ENCODE data around the gene KDR.
A peak's percentile ranks its signal among the peaks of the same experiment; 100 is the strongest.

KDR gene

DNA sequence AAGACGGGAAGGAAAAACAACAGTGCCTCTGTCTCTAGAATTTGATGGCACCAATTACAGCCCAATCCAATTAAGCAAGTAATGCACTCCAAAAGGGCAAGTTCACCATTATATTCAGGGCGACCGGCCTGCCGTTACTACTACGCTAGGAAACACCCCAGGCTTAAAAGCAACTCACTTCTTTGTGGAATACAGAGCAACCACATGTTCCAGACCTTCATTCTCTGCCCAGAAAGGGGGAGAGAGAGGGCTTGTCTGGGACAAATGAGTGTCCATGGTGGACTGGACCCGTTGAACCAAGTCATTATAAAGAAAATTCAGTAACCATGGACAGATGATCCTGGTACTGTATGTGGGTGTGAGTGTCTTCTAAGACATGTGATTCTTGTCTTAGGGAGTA is 1.6 kb downstream of the KDR start:
- DNase-seq (ENCODE audit: low spot score) = no peak

DNA sequence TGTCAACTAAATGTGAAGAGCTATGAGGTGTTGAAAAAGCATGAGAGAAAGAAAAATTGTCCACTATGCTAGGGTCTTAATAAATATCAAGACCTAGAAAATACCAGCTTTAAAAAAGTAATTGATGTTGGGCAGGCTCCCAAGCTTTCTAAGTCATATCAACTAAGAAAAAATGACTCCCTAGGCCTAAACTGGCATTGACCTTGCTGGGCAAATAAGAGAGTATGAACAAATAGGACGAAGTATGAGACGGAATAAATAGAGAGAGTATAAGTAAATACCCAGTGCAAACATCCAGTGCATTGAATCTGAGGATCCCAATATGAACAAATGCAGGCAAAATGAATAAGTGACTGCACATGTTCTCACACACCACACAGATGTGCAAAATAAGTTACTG is 3.2 kb downstream of the KDR start:
- no peak for DNase-seq (ENCODE audit: low spot score)

DNA sequence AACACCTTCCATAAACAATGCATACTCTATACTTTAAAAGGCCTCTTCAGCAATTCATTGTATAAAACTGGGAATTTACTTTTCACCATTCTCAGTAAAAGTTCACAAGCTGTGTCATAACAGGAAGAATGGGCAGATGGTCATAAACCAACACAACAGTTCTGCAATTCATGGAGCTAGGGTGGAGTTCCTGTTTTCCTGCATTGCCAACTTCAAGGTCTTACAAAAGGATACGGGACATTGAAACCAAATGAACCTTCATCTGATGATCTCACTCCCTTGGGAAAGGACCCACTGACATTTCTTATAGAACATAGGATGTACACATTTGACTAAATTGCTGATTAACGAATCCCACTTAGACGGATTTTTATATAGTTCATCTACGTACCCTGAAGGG is 4.1 kb downstream of the KDR start:
- peak; percentile 91 for DNase-seq (ENCODE audit: low spot score)

DNA sequence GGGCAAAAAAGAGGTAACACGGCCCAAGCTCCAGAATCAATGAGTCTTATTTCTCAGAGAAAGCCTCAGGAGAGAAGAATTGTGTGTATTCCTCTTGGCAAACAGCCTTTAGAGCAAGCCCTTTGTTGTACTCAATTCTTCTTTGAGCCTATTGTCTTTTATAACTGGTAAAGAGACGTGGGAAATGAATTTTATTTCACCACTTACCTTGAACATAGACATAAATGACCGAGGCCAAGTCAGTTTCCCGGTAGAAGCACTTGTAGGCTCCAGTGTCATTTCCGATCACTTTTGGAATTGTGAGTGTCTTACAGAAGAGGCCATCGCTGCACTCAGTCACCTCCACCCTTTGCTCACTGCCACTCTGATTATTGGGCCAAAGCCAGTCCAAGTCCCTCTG is 7.0 kb downstream of the KDR start:
- DNase-seq (ENCODE audit: low spot score) = no peak

DNA sequence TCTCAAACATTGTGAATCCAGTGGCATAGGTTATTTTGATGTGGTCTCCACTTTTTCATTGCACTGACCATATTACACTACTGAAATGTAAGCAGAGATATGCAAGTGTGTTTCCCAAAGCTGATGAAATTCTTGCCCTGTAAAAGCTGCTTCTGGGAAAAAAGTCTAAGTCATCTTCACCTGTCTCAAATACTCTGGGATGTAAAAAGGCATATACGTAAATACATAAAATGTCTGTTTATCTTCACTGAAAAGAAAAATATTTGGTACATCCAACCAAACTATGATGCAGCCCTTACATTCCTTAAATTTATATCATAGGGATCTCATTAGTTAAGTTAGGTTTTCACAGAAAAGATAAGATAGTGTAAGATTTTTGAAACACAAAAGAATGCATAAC is 7.9 kb downstream of the KDR start:
- no peak for DNase-seq (ENCODE audit: low spot score)

DNA sequence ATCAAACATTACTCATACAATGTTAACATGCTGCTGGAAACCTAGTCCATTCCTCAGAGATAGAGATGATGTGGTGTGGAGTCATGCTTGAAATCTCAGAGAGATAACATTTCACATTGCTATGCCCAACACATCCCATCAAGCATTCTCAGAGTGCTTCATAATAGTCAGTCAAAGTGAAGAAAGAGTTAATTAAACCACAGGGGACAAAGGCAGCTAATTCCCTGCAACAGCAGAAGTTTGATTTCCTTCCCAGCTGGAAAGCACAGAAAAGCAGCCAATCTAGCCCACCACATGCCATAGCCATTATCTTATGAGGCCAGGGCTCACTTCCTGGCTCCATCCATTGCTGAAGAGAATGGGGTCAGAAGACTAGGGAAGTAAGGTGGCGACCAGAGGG is 8.9 kb downstream of the KDR start:
- DNase-seq (ENCODE audit: low spot score) = peak; percentile 77

DNA sequence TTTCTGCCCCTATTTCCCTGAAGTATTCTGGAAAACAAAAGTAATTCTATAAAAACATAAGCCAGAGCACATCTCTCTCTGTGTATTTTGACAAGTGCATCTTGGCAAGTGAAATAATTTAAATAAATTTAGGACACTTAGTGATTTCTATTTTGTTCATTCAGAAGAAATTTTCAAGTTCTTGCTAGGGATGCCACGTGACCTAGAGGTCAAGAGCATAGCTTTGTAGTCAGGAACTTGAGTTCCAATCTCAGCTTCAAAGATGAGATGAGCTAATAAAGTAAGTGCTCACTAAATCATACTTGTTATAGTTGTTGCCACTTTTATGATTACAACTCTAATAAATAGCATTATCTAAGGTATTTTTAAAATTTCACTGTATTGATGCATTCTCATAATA is 13.8 kb downstream of the KDR start:
- no peak for DNase-seq (ENCODE audit: low spot score)

DNA sequence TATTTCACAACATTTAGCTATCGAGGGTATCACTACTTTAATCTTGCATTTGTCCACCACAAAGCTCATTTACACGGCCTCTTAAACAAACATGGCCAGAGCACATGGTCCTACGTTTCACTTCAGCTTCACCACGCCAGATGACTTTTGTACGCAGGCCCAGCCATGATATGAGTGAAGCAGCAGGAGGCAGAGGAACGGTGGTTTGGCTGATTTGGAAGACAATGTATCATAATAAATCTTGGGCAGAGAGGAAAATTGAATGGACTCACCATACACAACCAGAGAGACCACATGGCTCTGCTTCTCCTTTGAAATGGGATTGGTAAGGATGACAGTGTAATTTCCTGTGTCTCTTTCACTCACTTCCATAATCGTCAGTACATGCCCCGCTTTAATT is 15.3 kb downstream of the KDR start:
- DNase-seq (ENCODE audit: low spot score) = no peak

DNA sequence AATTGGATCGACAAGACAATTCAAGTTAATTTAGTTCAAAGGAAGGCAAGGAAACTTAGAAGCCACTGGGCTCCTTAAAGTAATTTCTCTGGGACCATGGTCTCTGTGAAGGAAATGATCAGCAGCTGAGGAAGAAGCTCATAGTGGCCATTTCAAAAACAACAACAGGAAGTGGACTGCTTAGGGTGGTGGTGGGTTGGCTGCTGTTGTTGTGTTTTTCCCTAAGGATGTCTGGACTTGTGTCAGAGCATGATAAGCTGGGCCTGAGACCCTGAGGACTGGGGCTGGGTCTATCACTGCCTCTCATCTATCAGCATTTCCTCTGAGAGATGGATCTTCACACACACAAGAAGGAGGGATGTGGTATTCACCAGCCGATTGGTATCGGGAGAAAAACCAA is 18.3 kb downstream of the KDR start:
- no peak for DNase-seq (ENCODE audit: low spot score)

DNA sequence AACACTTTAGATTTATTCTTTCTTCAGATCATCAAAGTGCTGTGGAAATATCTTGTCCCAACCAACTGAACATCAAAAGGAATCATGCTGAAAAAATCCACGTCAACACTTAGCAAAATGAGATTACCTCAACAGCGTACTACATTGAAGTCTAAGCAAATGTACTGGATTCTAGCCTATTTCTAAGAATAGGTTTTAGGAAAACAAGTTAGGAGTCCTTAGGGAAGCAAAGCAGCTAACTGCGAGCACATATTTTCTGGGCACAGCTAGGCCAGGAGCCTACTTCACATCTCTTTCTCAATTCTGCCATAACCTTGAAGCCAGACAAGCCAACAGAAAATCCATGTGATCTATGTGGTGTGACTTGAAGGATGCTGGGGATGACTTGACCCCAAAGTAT is 22.2 kb downstream of the KDR start:
- DNase-seq (ENCODE audit: low spot score) = no peak

DNA sequence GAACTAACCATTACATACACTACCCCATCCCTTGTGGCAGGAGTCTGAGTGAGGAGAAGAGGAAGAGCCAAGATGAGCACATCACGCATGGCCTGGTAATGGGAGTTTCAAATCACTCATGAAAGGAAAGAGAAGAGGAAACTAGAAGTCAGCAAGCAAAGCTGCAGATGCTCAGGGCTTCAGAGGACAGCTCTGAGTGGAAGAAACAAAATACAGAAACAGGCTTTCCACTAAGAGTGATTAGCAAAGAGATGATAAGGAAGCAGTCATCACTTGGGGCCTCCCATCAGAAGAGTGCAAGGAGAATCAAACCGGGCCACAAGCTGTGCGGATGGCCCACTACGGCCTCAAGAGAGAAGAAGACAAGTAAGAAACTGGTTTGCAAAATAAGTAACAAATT is 25.6 kb downstream of the KDR start:
- no peak for DNase-seq (ENCODE audit: low spot score)

DNA sequence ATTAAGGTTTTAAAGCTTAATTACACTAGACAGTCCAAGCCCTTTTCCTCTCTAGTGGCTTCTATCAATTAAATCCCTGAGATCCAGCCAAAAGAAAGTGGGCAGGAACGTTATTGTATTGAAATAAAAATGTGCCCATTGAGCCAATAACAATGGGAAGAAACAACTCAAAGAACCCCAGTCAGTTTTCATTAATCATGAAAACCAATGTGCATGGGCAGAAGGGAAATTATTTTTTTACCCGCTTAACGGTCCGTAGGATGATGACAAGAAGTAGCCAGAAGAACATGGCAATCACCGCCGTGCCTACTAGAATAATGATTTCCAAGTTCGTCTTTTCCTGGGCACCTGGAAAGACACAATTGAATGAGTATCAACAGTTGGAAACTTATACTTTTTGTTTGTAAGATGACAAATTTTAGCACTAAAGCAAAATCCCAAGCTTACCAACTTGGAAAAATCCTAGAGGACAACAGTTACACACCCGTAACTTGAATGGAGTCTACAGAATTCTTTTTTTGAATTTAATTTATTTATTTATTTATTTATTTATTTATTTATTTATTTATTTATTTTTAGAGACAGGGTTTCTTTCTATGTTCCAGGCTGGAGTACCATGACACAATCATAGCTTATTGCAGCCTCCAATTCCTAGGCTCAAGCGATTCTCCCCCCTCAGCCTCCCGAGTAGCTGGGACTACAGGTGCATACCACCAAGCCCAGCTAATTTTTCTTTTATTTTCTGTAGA is 26.8 kb downstream of the KDR start:
- DNase-seq (ENCODE audit: low spot score) = no peak

DNA sequence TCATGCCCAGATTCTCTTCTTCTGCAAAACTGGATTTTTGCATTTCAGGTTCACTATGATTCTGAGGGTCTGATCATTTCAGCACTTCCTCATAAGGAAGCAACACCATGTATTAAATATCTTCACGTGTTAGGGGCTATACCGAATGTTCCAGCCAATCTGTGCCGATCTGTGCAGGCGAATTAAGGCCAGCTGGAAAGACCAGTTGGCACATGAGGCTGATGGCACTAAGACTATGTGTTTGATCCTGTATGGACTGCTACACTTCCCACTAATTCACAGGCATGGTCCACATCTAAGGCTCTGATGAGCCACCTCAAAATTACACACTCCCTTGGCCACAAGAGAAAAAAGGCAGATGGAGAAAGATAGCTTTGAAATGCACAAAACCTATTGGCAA is 28.8 kb downstream of the KDR start:
- DNase-seq (ENCODE audit: low spot score) = no peak

DNA sequence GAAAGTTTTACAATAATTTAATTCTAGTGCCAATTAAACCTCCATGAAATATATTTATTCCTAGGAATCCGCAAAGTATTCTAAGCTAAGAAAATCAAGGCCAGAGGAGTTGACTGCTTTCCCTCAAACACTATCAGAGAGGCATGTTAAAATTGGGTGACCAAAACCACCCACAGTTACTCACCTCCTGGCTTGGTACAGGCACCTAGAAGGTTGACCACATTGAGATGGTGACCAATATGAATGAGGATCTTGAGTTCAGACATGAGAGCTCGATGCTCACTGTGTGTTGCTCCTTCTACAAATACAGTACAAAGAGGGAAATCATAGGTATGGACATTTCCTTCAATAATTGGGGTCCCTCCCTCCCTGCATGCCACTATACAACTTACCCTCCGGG is 29.4 kb downstream of the KDR start:
- no peak for DNase-seq (ENCODE audit: low spot score)

DNA sequence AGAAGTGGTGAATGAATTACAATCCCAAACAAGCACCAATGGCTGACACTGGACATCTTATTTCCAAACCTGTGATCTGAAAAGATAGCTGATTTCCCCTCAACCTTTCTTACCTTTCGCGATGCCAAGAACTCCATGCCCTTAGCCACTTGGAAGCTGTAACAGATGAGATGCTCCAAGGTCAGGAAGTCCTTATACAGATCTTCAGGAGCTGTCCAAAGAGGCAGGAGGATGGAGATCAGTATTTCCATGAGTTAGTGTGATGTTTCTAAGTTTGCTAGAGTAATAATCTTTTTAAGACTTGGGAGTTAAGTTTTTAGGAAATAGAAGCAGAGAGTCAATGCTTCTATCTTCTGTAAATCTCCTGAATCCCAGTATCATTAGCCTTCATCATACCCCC is 32.9 kb downstream of the KDR start:
- DNase-seq (ENCODE audit: low spot score) = no peak

DNA sequence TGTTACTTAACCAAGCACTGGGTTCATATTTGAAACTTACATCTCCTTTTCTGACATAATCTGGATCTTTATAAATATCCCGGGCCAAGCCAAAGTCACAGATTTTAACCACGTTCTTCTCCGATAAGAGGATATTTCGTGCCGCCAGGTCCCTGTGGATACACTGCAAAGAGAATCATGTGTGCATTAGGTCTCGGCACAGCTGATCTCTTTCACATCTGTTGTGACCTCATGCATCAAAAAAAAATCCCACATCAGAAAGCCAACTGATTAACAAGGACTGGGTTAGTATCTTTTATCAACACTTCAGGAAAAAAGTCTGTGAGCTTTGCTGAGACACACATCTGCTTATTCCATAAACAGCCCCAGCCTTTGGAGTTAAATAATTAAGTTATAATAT is 35.5 kb downstream of the KDR start:
- DNase-seq (ENCODE audit: low spot score) = no peak

DNA sequence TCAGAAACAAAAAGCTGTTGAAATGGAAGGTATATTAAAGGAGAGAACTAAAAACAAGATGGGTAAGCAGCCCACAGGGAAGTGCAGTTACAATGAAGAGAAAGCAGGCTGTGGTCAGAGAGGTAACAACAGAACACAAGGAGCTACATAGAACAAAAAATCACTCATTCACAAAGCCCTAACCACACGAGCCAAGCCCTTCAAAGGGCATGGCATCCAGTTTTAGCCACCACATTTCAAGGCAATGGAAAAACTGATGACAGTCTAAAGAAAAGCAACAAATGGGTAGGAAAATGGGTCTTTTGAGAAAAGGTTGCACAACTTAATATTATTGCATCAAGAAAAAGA is 37.5 kb downstream of the KDR start:
- no peak for DNase-seq (ENCODE audit: low spot score)

DNA sequence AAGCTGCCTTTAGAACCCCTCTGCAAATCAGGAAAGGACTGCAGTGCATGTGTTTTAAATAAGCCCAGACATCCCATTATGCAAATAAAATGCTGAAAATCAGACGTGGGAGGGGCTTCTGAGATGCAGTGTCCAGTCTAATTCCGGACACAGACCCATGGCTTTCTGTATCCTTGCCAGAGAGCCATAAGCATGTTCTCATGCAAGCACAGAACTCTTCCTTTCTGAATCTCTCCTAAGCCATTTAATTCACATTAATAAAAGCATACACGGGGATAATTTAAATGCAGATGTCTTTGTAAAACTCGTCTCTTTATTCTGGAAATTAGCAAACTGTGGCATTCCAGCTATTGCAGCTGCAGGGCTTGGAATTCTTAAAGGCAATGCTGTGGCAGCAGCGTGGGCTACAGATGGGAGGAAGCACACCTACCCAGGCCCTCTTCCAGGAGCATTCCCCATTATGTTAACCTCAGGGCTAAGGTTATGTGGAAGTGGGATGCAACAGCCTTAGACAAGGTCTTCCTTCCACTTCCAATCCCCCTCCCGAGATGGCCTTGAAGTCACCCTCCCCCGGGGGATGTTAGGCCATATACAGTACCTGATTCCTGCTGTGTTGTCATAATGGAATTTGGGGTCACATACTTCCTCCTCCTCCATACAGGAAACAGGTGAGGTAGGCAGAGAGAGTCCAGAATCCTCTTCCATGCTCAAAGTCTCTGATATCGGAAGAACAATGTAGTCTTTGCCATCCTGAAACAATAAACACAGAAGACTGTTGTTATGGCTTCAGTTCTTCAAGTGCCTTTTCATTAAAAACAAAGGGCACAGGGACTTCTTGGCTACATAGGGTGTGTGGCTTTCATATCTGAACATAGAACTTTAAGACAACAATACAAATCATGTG is 38.1 kb downstream of the KDR start:
- no peak for DNase-seq (ENCODE audit: low spot score)

DNA sequence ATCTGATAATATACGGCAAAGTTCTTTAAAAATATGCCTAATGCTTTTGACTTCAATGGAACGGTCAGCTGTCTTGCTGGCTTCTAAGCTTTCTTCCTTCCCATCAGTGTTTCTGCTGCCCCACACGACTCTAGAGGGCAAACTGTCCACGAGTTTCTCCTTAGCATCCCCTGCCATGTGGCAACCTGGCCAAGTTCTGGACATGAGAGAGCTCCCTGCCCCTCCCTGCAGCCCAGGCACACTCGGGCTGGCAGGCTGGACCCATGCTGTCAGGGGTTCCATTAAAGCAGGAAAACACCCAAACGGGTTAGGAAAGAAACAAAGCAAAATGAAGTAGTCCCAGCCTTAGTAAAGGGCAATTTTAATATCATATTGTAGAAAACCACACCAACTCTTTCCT is 38.8 kb downstream of the KDR start:
- no peak for DNase-seq (ENCODE audit: low spot score)

DNA sequence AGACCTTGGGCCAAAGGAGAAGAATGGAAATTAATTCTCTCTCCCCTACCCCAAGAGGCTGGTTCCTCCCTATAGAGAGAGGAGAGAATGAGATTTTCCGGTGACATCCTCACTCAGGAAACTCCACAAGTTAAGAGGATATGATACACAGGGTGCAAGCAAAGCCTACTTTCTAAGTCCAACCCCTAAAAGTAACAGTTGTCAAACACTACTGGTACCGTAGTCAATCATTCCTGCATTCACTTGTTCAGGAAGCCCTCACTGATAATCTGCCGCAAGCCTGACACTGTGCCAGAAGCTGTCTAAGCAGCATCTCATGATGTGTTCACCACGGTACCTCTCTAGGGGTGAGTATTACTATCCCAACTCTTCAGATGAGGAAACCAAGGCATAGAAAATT is 41.7 kb downstream of the KDR start:
- DNase-seq (ENCODE audit: low spot score) = peak; percentile 85

DNA sequence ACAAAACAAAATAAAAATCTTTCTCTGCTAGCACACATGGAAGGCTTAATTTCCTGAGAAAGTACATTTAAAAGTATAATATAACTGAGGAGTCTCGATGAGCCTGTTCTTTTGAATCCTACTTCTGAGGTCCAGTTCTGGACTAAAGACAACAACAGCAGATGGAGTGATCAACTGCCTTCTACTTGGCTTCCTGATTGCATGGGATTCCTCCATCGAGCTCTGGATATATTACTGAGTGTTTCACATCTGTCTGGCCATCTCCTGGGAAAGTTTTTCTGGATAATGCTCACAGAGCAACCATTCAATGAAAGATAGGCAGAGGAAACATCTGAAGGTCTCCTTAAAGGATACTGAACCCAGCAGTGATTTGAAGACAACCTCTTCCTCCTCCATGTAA is 42.6 kb downstream of the KDR start:
- DNase-seq (ENCODE audit: low spot score) = no peak

DNA sequence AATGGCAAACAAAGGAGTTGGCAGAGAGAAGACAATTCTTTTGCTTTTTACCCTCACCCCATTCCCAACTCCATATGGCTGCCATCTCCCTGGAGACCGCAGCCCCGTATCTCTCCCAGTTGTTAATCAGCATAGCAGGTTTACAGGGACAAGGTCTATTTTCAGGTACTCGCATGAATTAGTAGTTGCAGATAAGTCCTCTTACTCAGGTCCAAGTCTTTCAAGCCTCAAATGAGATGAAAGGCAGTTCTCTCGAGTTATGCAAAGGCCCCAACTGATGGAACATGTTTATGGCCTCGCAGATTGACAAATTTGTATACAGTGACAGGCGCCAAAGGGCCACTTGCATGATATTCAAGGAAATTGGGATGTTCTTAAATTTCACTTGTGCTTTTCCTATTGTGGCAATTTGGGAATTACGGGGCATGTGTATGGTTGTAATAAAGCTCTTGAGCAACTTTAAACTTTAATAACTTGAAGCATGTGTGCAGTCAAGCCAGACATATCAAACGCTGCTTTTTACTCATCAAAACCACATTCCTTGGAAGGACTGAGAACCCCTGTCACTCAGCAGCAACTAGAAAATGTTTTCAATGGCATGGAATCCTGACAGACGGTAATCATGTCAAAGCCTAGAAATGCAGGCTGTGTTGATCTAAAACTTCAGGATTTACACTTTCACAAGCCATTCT is 45.1 kb downstream of the KDR start:
- no peak for DNase-seq (ENCODE audit: low spot score)
